ENCODE measurements around the gene ISG20L2. TPM values are rescaled to one million over a fixed set of nuclear protein-coding genes. Genes with fewer than 3 reads are reported as not detected.

Gene ISG20L2
- total RNA-seq, 5 donors from 2014 or later (not counting 1 experiment from before 2014, with no cell fraction given): 35.3 to 63.7 (median 44.3) TPM

DNA sequence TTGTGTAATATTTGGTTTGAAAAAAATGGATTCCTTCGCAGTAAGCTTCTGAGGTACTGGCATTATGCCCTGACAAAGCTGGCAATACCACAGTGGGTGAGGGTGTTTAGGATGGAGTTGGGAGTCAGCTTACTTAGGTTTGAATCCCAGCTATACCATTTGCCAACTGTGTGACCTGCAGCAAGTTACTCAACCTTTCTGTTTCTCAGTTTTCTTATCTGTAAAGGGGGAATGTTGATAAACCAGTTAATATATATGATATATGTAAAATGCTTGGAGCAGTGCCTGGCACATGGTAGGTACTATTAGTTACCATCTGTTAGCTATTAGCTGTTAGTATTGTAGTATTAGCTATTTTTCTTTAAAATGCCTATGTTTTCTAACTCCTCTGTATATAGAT lies 27.8 kb upstream of the ISG20L2 start:
- Histone ChIP-seq H3K4me1 (ENCODE audit: control insufficient read depth in 1 of 2, extremely low read depth in 1 of 2, insufficient read depth in 2 of 2, low read length in 2 of 2) (peaks cover 7 to 11% of the 10 kb centered on the region in 2 experiments), H3K9me3 (no peaks in the 10 kb centered on the region), H3K36me3 (ENCODE audit: control insufficient read depth in 2 of 2, extremely low read depth in 1 of 2, insufficient read depth in 1 of 2, low read length in 1 of 2) (no peaks in the 10 kb centered on the region), H3K27ac (ENCODE audit: low read length) (no peak overlapping the region), H3K4me3 (ENCODE audit: control insufficient read depth in 1 of 2, extremely low read depth in 1 of 2, low read length in 1 of 2) (no peak overlapping the region), H3K27me3 (replicated peaks in 1 of 2; ENCODE audit: control insufficient read depth in 2 of 2, extremely low read depth in 1 of 2, insufficient read depth in 2 of 2, low read length in 1 of 2) (no peaks in the 10 kb centered on the region)
- WGBS (ENCODE audit: insufficient coverage): no CpG with 5 or more reads among the region's 1 CpG
- no peak overlapping the region for H3K4me3 Mint-ChIP-seq
- H3K9me3 Mint-ChIP-seq: no peaks in the 10 kb centered on the region
- ATAC-seq (replicated peaks in 1 of 4) (no peak), DNase-seq (no peak)
- no peaks in the 10 kb centered on the region for H3K36me3 Mint-ChIP-seq
- no peaks in the 10 kb centered on the region for H3K27me3 Mint-ChIP-seq
- ChIA-PET CTCF (interaction anchor here (0.6 to 1.3 kb wide), 5 partner anchors 28 to 159 kb away, joined by 4 to 8 read pairs (median 7); partner anchors contain the start of genes ISG20L2 (in 1 of the 2) and METTL25B (in 1 of the 2)), POLR2A (interaction anchor here in 1 of 2 donors (0.6 kb wide), 1 partner anchor 134 kb away, joined by 3 read pairs; no protein-coding TSS in a partner anchor)
- H3K27ac Mint-ChIP-seq: no peak overlapping the region
- peaks cover 20 to 29% (median 20%) of the 10 kb centered on the region in 3 donors for H3K4me1 Mint-ChIP-seq

DNA sequence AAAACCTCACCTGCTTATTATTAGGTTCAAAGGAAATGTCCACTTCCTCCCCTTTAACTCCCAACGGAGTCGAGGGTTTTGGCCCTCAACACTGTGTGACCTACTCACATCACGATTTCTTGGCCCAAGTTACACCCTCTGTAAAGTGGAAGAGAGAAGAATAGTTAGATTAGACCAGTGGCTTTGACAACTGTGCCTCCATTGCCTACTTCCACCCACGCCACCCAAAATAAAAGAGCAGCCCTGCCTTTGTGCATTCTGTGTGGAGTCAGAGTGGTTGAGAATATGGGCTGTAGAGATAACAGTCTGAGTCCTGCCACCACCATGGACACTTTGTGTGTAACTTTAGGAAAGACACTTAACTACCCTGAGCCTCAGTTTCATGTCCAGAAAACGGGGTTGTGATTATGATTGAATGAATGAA lies 27.0 kb upstream of the ISG20L2 start:
- Mint-ChIP-seq H3K27ac (no peak overlapping the region), H3K36me3 (no peaks in the 10 kb centered on the region), H3K27me3 (no peaks in the 10 kb centered on the region), H3K4me3 (no peak overlapping the region), H3K9me3 (no peaks in the 10 kb centered on the region), H3K4me1 (peaks cover 21 to 29% (median 22%) of the 10 kb centered on the region in 3 donors)
- peaks cover 7 to 13% of the 10 kb centered on the region in 2 experiments for H3K4me1 ChIP-seq (ENCODE audit: control insufficient read depth in 1 of 2, extremely low read depth in 1 of 2, insufficient read depth in 2 of 2, low read length in 2 of 2)
- DNase-seq: no peak
- CTCF ChIA-PET: interaction anchor here (0.6 to 1.3 kb wide), 3 partner anchors 27 to 829 kb away, joined by 4 to 7 read pairs (median 4); partner anchors contain the start of genes ISG20L2 (in 1 of the 2) and METTL25B (in 1 of the 2)
- no peak for ATAC-seq (replicated peaks in 1 of 4)
- H3K36me3 ChIP-seq (ENCODE audit: control insufficient read depth in 2 of 2, extremely low read depth in 1 of 2, insufficient read depth in 1 of 2, low read length in 1 of 2): no peaks in the 10 kb centered on the region
- POLR2A ChIA-PET: no interaction called here
- no peak overlapping the region for H3K4me3 ChIP-seq (ENCODE audit: control insufficient read depth in 1 of 2, extremely low read depth in 1 of 2, low read length in 1 of 2)
- no peaks in the 10 kb centered on the region for H3K27me3 ChIP-seq (replicated peaks in 1 of 2; ENCODE audit: control insufficient read depth in 2 of 2, extremely low read depth in 1 of 2, insufficient read depth in 2 of 2, low read length in 1 of 2)
- WGBS (ENCODE audit: insufficient coverage): no CpG with 5 or more reads among the region's 5 CpGs
- H3K9me3 ChIP-seq: no peaks in the 10 kb centered on the region
- no peak overlapping the region for H3K27ac ChIP-seq (ENCODE audit: low read length)

DNA sequence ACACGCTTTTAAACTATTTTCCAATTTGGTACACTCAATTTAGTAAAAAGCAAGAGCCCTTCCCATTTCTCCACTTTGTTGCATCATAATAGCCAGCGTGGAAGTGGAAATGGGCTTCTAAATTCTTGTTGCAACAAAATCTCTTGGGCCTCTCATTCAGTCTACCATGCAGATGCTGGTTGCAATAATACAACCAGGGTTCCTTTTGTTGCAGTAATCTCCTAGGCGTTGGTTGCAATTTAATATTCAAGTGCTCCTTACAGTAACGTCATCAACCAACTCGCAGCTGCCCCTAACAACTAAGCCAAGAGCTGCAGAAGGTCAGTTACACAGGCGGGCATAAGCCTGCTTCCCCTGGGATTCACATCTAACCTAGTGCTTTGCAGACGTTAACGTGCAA lies 25.7 kb upstream of the ISG20L2 start:
- Mint-ChIP-seq H3K4me1 (peaks cover 34 to 42% (median 35%) of the 10 kb centered on the region in 3 donors), H3K27me3 (no peaks in the 10 kb centered on the region), H3K9me3 (no peaks in the 10 kb centered on the region), H3K36me3 (no peaks in the 10 kb centered on the region), H3K4me3 (no peak overlapping the region), H3K27ac (no peak overlapping the region)
- ChIA-PET POLR2A (no interaction called here), CTCF (no interaction called here)
- no peaks in the 10 kb centered on the region for H3K36me3 ChIP-seq (ENCODE audit: control insufficient read depth in 2 of 2, extremely low read depth in 1 of 2, insufficient read depth in 1 of 2, low read length in 1 of 2)
- DNase-seq (no peak), ATAC-seq (replicated peaks in 1 of 4) (no peak)
- peaks cover 20 to 26% of the 10 kb centered on the region in 2 experiments for H3K4me1 ChIP-seq (ENCODE audit: control insufficient read depth in 1 of 2, extremely low read depth in 1 of 2, insufficient read depth in 2 of 2, low read length in 2 of 2)
- 100% methylated on average over 5 of the region's 8 CpGs for WGBS (ENCODE audit: insufficient coverage)
- no peaks in the 10 kb centered on the region for H3K9me3 ChIP-seq
- H3K27me3 ChIP-seq (replicated peaks in 1 of 2; ENCODE audit: control insufficient read depth in 2 of 2, extremely low read depth in 1 of 2, insufficient read depth in 2 of 2, low read length in 1 of 2): no peaks in the 10 kb centered on the region
- no peak overlapping the region for H3K4me3 ChIP-seq (ENCODE audit: control insufficient read depth in 1 of 2, extremely low read depth in 1 of 2, low read length in 1 of 2)
- no peak overlapping the region for H3K27ac ChIP-seq (ENCODE audit: low read length)

DNA sequence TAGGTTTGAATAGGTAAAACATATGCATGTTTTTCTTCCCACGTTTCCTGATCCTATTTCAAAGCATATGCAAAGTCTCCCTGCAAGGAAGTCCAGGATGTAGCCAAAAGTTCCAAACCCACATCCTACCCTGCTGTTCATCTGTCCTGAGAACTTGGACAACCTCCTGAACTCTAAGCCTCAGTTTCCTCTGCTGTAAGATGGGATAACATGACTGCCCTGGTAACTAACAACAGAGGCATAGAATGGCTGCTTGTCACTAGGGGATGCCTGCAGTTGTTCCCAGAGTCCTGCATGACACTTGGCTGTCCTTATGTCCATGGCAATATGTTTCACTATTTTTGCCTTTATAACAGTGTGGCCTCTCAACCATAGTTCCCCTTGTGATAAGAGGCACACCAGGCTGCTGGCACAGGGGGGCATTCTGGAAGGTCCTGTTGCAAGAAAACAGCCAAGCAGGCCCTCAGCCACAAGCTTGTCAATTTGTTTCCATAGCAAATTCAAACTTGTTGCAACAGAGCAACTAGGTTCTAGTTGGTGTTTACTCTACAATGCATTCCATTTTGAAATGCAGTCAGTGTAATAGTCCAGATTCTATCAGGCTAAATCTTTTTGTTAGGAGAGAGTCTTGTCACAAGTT lies 24.4 kb upstream of the ISG20L2 start:
- H3K4me3 ChIP-seq (ENCODE audit: control insufficient read depth in 1 of 2, extremely low read depth in 1 of 2, low read length in 1 of 2): peak overlapping the region in 1 of 2 donors; percentile 94
- CTCF ChIA-PET: interaction anchor here in 1 of 2 donors (1.6 to 3.9 kb wide), 3 partner anchors 12 to 26 kb away, joined by 9 to 40 read pairs (median 14); partner anchors contain the start of genes ISG20L2, METTL25B, MRPL24 and PRCC
- Mint-ChIP-seq H3K27ac (peak overlapping the region; percentile 91 to 92), H3K4me3 (peak overlapping the region; percentile 91 to 92 (median 92)), H3K9me3 (no peaks in the 10 kb centered on the region), H3K4me1 (peaks cover 41 to 51% (median 47%) of the 10 kb centered on the region in 3 donors), H3K27me3 (no peaks in the 10 kb centered on the region), H3K36me3 (no peaks in the 10 kb centered on the region)
- no peaks in the 10 kb centered on the region for H3K9me3 ChIP-seq
- no peak for ATAC-seq (replicated peaks in 1 of 4)
- H3K27me3 ChIP-seq (replicated peaks in 1 of 2; ENCODE audit: control insufficient read depth in 2 of 2, extremely low read depth in 1 of 2, insufficient read depth in 2 of 2, low read length in 1 of 2): no peaks in the 10 kb centered on the region
- H3K4me1 ChIP-seq (ENCODE audit: control insufficient read depth in 1 of 2, extremely low read depth in 1 of 2, insufficient read depth in 2 of 2, low read length in 2 of 2): peaks cover 31 to 39% of the 10 kb centered on the region in 2 experiments
- WGBS (ENCODE audit: insufficient coverage): no CpG with 5 or more reads among the region's 1 CpG
- no peaks in the 10 kb centered on the region for H3K36me3 ChIP-seq (ENCODE audit: control insufficient read depth in 2 of 2, extremely low read depth in 1 of 2, insufficient read depth in 1 of 2, low read length in 1 of 2)
- DNase-seq: no peak
- POLR2A ChIA-PET: interaction anchor here (0.6 to 1.8 kb wide), 4 partner anchors 12 to 237 kb away, joined by 3 to 8 read pairs (median 6); partner anchors contain the start of genes ISG20L2 (in 2 of the 2), METTL25B (in 2 of the 2) and MRPL24 (in 1 of the 2)
- no peak overlapping the region for H3K27ac ChIP-seq (ENCODE audit: low read length)

DNA sequence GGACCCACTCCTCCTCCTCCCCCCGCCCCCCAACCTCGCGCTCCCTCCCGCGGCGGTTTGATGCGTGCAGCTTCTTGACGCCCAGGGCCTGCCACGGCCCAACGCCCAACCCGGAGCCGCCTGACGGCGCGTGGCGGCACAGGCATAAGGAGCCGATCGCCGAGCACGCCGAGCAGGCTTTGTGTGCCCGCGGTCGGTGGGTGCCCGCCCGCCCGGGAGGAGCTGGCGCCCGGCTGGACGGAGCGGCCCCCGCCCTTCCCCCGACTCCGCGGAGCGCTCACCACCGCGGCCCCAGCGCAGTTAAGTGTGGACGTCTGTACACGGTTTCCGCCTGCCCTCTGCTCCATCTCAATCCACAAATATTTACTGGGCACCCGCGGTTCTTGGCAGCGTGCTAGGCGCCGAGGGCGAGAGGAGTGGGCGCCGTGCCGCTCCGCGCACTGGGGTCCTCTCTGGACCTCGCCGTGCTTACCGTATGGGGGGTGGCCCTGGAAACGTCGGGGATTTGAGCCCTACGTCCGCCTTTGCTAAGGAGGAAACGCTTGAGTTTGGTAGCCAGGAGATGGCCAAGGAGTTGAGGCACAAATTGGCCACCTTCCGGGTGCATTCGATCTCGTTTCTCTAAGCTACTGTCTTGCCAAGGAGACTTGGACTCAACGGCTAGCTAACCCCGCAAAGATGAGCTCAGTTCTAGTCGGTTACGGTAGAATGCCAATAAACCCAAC lies 23.4 kb upstream of the ISG20L2 start:
- Mint-ChIP-seq H3K9me3 (no peaks in the 10 kb centered on the region), H3K27ac (peak overlapping the region; percentile 91 to 92), H3K4me3 (peak overlapping the region; percentile 91 to 92 (median 92)), H3K4me1 (peaks cover 49 to 60% (median 56%) of the 10 kb centered on the region in 3 donors), H3K27me3 (no peaks in the 10 kb centered on the region), H3K36me3 (no peaks in the 10 kb centered on the region)
- Histone ChIP-seq H3K4me1 (ENCODE audit: control insufficient read depth in 1 of 2, extremely low read depth in 1 of 2, insufficient read depth in 2 of 2, low read length in 2 of 2) (peaks cover 37 to 49% of the 10 kb centered on the region in 2 experiments), H3K9me3 (no peaks in the 10 kb centered on the region), H3K4me3 (ENCODE audit: control insufficient read depth in 1 of 2, extremely low read depth in 1 of 2, low read length in 1 of 2) (peak overlapping the region; percentile 92 to 94), H3K27me3 (replicated peaks in 1 of 2; ENCODE audit: control insufficient read depth in 2 of 2, extremely low read depth in 1 of 2, insufficient read depth in 2 of 2, low read length in 1 of 2) (no peaks in the 10 kb centered on the region), H3K36me3 (ENCODE audit: control insufficient read depth in 2 of 2, extremely low read depth in 1 of 2, insufficient read depth in 1 of 2, low read length in 1 of 2) (no peaks in the 10 kb centered on the region), H3K27ac (ENCODE audit: low read length) (peak overlapping the region; percentile 78)
- ChIA-PET POLR2A (interaction anchor here (0.6 to 1.8 kb wide), 8 partner anchors 11 to 161 kb away, joined by 3 to 17 read pairs (median 6); partner anchors contain the start of genes ISG20L2 (in 2 of the 2), METTL25B (in 2 of the 2) and MRPL24 (in 2 of the 2)), CTCF (interaction anchor here in 1 of 2 donors (0.9 to 3.9 kb wide), 4 partner anchors 10 to 25 kb away, joined by 6 to 40 read pairs (median 12); partner anchors contain the start of genes ISG20L2, METTL25B, MRPL24 and PRCC)
- WGBS (ENCODE audit: insufficient coverage): under 1% methylated on average over 48 of the region's 68 CpGs
- DNase-seq: peak; percentile 88 to 97 (median 95)
- ATAC-seq (replicated peaks in 1 of 4): peak; percentile 86 to 91 (median 88)

DNA sequence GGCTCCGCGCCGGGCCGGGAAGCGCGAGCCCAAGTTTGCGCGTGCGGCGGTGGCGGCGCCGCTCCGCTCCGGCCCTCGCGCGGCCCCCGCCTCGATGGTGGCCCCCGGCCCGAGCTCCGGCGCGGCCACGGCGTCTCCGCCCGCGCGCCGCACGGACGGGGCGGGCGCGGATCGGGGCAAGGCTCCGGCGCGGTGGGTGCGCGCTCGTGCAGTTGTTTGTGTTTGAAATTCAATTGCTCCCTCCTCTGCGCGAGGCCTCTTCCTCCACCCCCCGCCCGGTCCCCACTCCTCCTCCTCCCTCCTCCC lies 22.8 kb upstream of the ISG20L2 start, which contains the start of gene HDGF:
Gene HDGF, minus strand, starts transcription at position 225 of the 306 bp plus-strand sequence. CDS start 246 bp downstream, outside the sequence.
- no peaks in the 10 kb centered on the region for H3K27me3 Mint-ChIP-seq
- peaks cover 41 to 54% of the 10 kb centered on the region in 2 experiments for H3K4me1 ChIP-seq (ENCODE audit: control insufficient read depth in 1 of 2, extremely low read depth in 1 of 2, insufficient read depth in 2 of 2, low read length in 2 of 2)
- peak within 1 kb of the TSS; percentile 91 to 93 (median 92) for H3K4me3 Mint-ChIP-seq
- H3K27ac ChIP-seq (ENCODE audit: low read length): peak within 1 kb of the TSS; percentile 78
- H3K4me1 Mint-ChIP-seq: peaks cover 54 to 65% (median 61%) of the 10 kb centered on the region in 3 donors
- H3K27me3 ChIP-seq (replicated peaks in 1 of 2; ENCODE audit: control insufficient read depth in 2 of 2, extremely low read depth in 1 of 2, insufficient read depth in 2 of 2, low read length in 1 of 2): no peaks in the 10 kb centered on the region
- H3K9me3 Mint-ChIP-seq: no peaks in the 10 kb centered on the region
- DNase-seq (no peak), ATAC-seq (replicated peaks in 1 of 4) (no peak)
- peak within 1 kb of the TSS; percentile 92 to 94 for H3K4me3 ChIP-seq (ENCODE audit: control insufficient read depth in 1 of 2, extremely low read depth in 1 of 2, low read length in 1 of 2)
- no peaks in the 10 kb centered on the region for H3K36me3 ChIP-seq (ENCODE audit: control insufficient read depth in 2 of 2, extremely low read depth in 1 of 2, insufficient read depth in 1 of 2, low read length in 1 of 2)
- ChIA-PET CTCF (interaction anchor here in 1 of 2 donors (0.9 to 3.9 kb wide), 4 partner anchors 9 to 24 kb away, joined by 6 to 40 read pairs (median 12); partner anchors contain the start of genes ISG20L2, METTL25B, MRPL24 and PRCC), POLR2A (interaction anchor here (0.6 to 1.8 kb wide), 5 partner anchors 11 to 161 kb away, joined by 3 to 17 read pairs (median 5); partner anchors contain the start of genes ISG20L2 (in 1 of the 2), METTL25B (in 1 of the 2) and MRPL24 (in 1 of the 2))
- WGBS (ENCODE audit: insufficient coverage): under 1% methylated on average over 33 of the region's 48 CpGs
- no peaks in the 10 kb centered on the region for H3K36me3 Mint-ChIP-seq
- H3K27ac Mint-ChIP-seq: peak within 1 kb of the TSS; percentile 97 to 98
- no peaks in the 10 kb centered on the region for H3K9me3 ChIP-seq

Measured in T-cell (primary cell).